Smooth muscle cell (in vitro differentiated cells): Measurements from ENCODE around the gene ALOX12. TPM values are rescaled to one million over a fixed set of nuclear protein-coding genes. Genes with fewer than 3 reads are reported as not detected.
"Not testable (repeated sequence)": the region's sequence is repeated elsewhere in the genome, so short reads cannot be mapped to it uniquely, and the experiment has no call there.

ENCODE experiments used
- DNase-seq: peaks from one replicate; lab custom pipeline; 2025; ENCODE audit not compliant: unreplicated experiment; lab: John Stamatoyannopoulos, UW
- H2AFZ ChIP-seq: fragments of 200-600 bp; sonication (generic); 2 replicates; pipeline ENCODE4 v1.6.0; 2016; ENCODE audit warnings: antibody characterized with exemption, low read depth, mild to moderate bottlenecking
- H3F3A ChIP-seq: fragments of 200-600 bp; sonication (generic); 2 replicates; pipeline ENCODE4 v1.6.0; 2017; ENCODE audit warnings: antibody characterized with exemption, low read depth
- H3K27ac ChIP-seq: fragments of 200-600 bp; sonication (generic); 2 replicates; pipeline ENCODE4 v1.5.1; 2016; ENCODE audit warnings: low read depth, mild to moderate bottlenecking
- H3K27me3 ChIP-seq: fragments of 200-600 bp; sonication (generic); 2 replicates; pipeline ENCODE4 v1.6.1; 2016; ENCODE audit warnings: low read depth, mild to moderate bottlenecking
- H3K36me3 ChIP-seq: fragments of 200-600 bp; sonication (generic); 2 replicates; pipeline ENCODE4 v1.5.1; 2016; ENCODE audit warnings: low read depth
- H3K4me1 ChIP-seq: fragments of 200-600 bp; sonication (generic); 2 replicates; pipeline ENCODE4 v1.5.1; 2016; ENCODE audit warnings: low read depth
- H3K4me2 ChIP-seq: fragments of 200-600 bp; sonication (generic); 2 replicates; pipeline ENCODE4 v1.6.0; 2016; ENCODE audit warnings: mild to moderate bottlenecking
- H3K4me3 ChIP-seq: fragments of 200-600 bp; sonication (generic); 2 replicates; pipeline ENCODE4 v1.5.1; 2016; ENCODE audit warnings: mild to moderate bottlenecking
- H3K79me2 ChIP-seq: fragments of 200-600 bp; sonication (generic); 2 replicates; pipeline ENCODE4 v1.6.0; 2016; ENCODE audit warnings: low read depth, mild to moderate bottlenecking
- H3K9ac ChIP-seq: fragments of 200-600 bp; sonication (generic); 2 replicates; pipeline ENCODE4 v1.6.0; 2016; ENCODE audit warnings: low read depth
- H3K9me3 ChIP-seq: fragments of 200-600 bp; sonication (generic); replicated peaks from 2 replicates; pipeline ENCODE4 v1.5.1; 2016; ENCODE audit warnings: low read depth
- H4K20me1 ChIP-seq: fragments of 200-600 bp; sonication (generic); 2 replicates; pipeline ENCODE4 v1.6.0; 2016; ENCODE audit warnings: low read depth
- WGBS: methylation state at CpG from one replicate; pipeline ENCODE4 v1.1.7; 2016; ENCODE audit warnings: low lambda C conversion rate; 5-methylcytosine and 5-hydroxymethylcytosine counted together
- polyA plus RNA-seq: library from polyadenylated mRNA; unstranded; fragments of >200 nt; fragmentation: Nextera tagmentation; extraction: Ambion mirVana; gene quantifications from 2 replicates; pipeline ENCODE4 v1.2.1, GENCODE V29; 2016
- total RNA-seq: library from RNA; depleted of rRNA; stranded (reverse); fragments of >200 nt; gene quantifications from 2 replicates; pipeline ENCODE4 v1.2.3, GENCODE V29; 2014
- TF ChIP-seq, protein P1 (sequence below): fragments of 200-600 bp; sonication (generic); IDR thresholded peaks from 2 replicates; pipeline ENCODE4 v1.5.1; 2017; ENCODE audit warnings: borderline replicate concordance, mild to moderate bottlenecking, antibody characterized with exemption; ENCODE audit not compliant: insufficient read depth, poor library complexity, severe bottlenecking

The ALOX12 gene
- total and polyA plus RNA-seq, 2 experiments from 2014 or later, result 0.35 TPM; not detected in 1

DNA sequence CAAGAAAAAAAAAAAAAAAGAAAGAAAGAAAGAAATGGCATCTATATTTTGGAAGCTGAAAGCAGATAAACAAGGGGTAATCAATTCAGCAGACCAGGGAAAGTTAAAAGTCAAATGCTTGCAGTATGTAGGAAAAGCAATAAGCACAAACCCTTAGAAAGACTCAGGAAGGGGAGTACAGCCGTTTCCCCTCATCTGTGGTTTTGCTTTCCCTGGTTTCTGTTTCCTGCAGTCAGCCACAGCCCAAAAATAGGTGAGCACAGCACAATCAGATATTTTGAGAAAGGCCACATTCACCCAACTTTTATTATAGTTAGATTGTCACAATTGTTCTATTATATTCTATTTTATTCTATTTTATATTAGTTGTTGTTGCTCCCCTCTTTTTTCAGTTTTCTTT lies 14.4 kb upstream of the ALOX12 start:
- Histone ChIP-seq H3K4me2 (no peak overlapping the region), H3K4me1 (no peaks in the 10 kb centered on the region), H3K79me2 (no peaks in the 10 kb centered on the region), H3K9ac (no peak overlapping the region), H3K36me3 (no peaks in the 10 kb centered on the region), H3K4me3 (no peak overlapping the region), H3K9me3 (no peaks in the 10 kb centered on the region), H4K20me1 (no peaks in the 10 kb centered on the region), H2AFZ (no peak overlapping the region), H3K27me3 (no peaks in the 10 kb centered on the region), H3K27ac (no peak overlapping the region), H3F3A (no peaks in the 10 kb centered on the region)
- WGBS, result 83% methylated on average over 1 of the region's 1 CpG
- no peak for DNase-seq
- TF ChIP-seq, protein P1, sequence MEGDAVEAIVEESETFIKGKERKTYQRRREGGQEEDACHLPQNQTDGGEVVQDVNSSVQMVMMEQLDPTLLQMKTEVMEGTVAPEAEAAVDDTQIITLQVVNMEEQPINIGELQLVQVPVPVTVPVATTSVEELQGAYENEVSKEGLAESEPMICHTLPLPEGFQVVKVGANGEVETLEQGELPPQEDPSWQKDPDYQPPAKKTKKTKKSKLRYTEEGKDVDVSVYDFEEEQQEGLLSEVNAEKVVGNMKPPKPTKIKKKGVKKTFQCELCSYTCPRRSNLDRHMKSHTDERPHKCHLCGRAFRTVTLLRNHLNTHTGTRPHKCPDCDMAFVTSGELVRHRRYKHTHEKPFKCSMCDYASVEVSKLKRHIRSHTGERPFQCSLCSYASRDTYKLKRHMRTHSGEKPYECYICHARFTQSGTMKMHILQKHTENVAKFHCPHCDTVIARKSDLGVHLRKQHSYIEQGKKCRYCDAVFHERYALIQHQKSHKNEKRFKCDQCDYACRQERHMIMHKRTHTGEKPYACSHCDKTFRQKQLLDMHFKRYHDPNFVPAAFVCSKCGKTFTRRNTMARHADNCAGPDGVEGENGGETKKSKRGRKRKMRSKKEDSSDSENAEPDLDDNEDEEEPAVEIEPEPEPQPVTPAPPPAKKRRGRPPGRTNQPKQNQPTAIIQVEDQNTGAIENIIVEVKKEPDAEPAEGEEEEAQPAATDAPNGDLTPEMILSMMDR, result no peak

DNA sequence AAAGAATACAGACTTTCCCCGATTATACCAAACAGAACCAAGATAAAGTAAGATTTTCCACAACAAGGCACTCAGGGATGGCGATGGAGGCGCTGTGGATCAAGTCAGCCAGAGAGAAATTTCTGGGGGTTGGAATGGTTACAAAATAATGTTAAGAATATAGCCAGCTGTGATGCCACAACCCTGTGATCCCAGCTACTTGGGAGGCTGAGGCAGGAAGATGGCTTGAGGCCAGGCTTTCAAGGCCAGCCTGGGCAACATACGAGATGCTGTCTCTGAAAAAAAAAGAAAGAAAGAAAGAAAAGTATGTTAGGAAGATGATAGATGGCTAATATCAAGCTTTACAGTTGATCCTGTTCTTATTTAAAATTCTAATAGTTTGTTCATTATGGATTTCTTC lies 10.6 kb upstream of the ALOX12 start:
- H4K20me1 ChIP-seq, result no peaks in the 10 kb centered on the region
- no peaks in the 10 kb centered on the region for H3K9me3 ChIP-seq
- no peaks in the 10 kb centered on the region for H3K79me2 ChIP-seq
- TF ChIP-seq, protein P1, result no peak
- H3K4me2 ChIP-seq, result no peak overlapping the region
- DNase-seq, result no peak
- H3K9ac ChIP-seq, result no peak overlapping the region
- no peaks in the 10 kb centered on the region for H3K27me3 ChIP-seq
- WGBS, result 91% methylated on average over 4 of the region's 4 CpGs
- no peaks in the 10 kb centered on the region for H3K36me3 ChIP-seq
- no peak overlapping the region for H3K4me3 ChIP-seq
- H2AFZ ChIP-seq, result no peak overlapping the region
- no peaks in the 10 kb centered on the region for H3K4me1 ChIP-seq
- H3F3A ChIP-seq, result no peaks in the 10 kb centered on the region
- no peak overlapping the region for H3K27ac ChIP-seq

DNA sequence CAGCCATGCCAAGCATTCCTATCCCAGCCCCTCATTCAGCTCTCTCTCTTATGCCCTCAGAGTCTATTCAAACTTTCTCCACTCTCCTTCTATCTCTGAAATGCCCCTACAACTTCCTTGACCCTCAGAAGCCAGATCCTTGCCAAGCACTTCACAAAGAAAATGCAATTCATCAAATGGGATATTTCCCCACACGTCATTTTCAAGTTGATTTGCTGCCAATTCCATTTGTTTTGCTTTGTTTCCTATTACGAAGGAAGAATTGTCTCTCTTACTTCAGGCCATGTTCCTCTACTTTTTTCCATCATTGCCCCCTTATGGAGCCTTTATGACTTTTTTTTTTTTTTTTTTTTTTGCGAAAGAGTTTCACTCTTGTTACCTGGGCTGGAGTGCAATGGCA lies 9.2 kb upstream of the ALOX12 start:
- Histone ChIP-seq H3K9me3 (no peaks in the 10 kb centered on the region), H3F3A (no peaks in the 10 kb centered on the region), H3K36me3 (no peaks in the 10 kb centered on the region), H4K20me1 (no peaks in the 10 kb centered on the region), H3K27ac (no peak overlapping the region), H2AFZ (no peak overlapping the region), H3K4me1 (no peaks in the 10 kb centered on the region), H3K79me2 (no peaks in the 10 kb centered on the region), H3K27me3 (no peaks in the 10 kb centered on the region), H3K4me3 (no peak overlapping the region), H3K4me2 (no peak overlapping the region), H3K9ac (no peak overlapping the region)
- TF ChIP-seq, protein P1, result no peak
- DNase-seq, result no peak
- 91% methylated on average over 3 of the region's 3 CpGs for WGBS

DNA sequence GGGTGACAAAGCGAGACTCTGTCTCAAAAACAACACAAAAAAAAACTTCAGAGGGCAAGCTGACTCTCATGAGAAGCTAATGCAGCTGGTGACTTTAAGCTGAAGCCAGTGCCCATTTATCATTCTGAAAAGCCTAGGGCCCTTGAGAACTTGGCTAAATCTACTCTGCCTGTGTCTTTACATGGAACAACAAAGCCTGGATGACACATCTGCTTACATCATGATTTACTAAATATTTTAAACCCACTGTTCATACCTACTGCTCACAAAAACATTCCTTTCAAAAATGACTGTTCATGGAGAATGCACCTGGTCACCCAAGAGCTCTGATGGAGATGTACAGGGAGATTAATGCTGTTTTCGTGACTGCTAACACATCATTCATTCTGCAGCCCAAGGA lies 6.1 kb upstream of the ALOX12 start:
- TF ChIP-seq, protein P1, result no peak
- H3K4me1 ChIP-seq, result no peaks in the 10 kb centered on the region
- no peaks in the 10 kb centered on the region for H3K27me3 ChIP-seq
- H3K4me3 ChIP-seq, result no peak overlapping the region
- no peaks in the 10 kb centered on the region for H3K9me3 ChIP-seq
- no peaks in the 10 kb centered on the region for H3K79me2 ChIP-seq
- peaks cover 4% of the 10 kb centered on the region for H3F3A ChIP-seq
- no peak overlapping the region for H2AFZ ChIP-seq
- no peak for DNase-seq
- H3K4me2 ChIP-seq, result no peak overlapping the region
- no peak overlapping the region for H3K9ac ChIP-seq
- WGBS, result 90% methylated on average over 2 of the region's 2 CpGs
- no peaks in the 10 kb centered on the region for H4K20me1 ChIP-seq
- no peak overlapping the region for H3K27ac ChIP-seq
- no peaks in the 10 kb centered on the region for H3K36me3 ChIP-seq

DNA sequence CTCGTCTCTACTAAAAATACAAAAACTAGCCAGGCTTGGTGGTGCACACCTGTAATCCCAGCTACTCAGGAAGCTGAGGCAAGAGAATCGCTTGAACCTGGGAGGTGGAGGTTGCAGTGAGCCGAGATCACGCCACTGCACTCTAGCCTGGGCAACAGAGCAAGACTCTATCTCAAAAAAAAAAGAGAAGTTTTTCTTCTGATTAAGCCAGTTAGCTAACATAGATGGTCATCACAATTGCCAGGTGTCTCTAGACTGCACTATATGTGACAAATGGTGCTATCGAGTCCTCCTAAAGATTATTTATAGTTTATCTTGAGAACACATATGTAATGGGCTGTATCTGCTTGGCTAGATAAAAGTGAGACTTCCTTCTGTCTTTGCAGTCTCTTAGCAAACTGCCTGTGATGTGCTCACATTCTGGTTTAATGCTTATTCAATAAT lies 2.2 kb upstream of the ALOX12 start:
- H3F3A ChIP-seq, H3K9me3 ChIP-seq, H4K20me1 ChIP-seq, H3K9ac ChIP-seq, H3K36me3 ChIP-seq, H2AFZ ChIP-seq, H3K27me3 ChIP-seq, H3K4me1 ChIP-seq, H3K4me2 ChIP-seq, DNase-seq, H3K27ac ChIP-seq, H3K79me2 ChIP-seq, H3K4me3 ChIP-seq: not testable (repeated sequence)
- WGBS, result 90% methylated on average over 5 of the region's 5 CpGs
